HepG2 (cell line): Measurements from ENCODE around the gene COL18A1. TPM values are rescaled to one million over a fixed set of nuclear protein-coding genes. Genes with fewer than 3 reads are reported as not detected.

Source experiments
- AGO1 ChIP-seq: fragments of 200-400 bp; formaldehyde crosslinking; IDR thresholded peaks from 2 replicates; pipeline ENCODE4 v1.6.1; 2017; ENCODE audit warnings: mild to moderate bottlenecking, low read depth, low read length, moderate library complexity; ENCODE audit not compliant: poor library complexity, severe bottlenecking
- CBFB ChIP-seq: sonication (generic); formaldehyde crosslinking; IDR thresholded peaks from 2 replicates; pipeline ENCODE4 v1.4.0; 2020; ENCODE audit warnings: missing genetic modification reagents
- CCDC6 ChIP-seq: sonication (generic); formaldehyde crosslinking; IDR thresholded peaks from 2 replicates; pipeline ENCODE4 v1.8.1; 2022; ENCODE audit warnings: mild to moderate bottlenecking, missing genetic modification reagents, moderate library complexity
- ELF3 ChIP-seq: IDR thresholded peaks from 2 replicates; pipeline ENCODE4 v1.6.1; 2016; ENCODE audit warnings: missing genetic modification reagents, missing compliant biosample characterization
- FOXK1 ChIP-seq: sonication (generic); formaldehyde crosslinking; IDR thresholded peaks from 2 replicates; pipeline ENCODE4 v1.4.0; 2020; ENCODE audit warnings: low read depth, missing genetic modification reagents, borderline replicate concordance
- GABPB1 ChIP-seq: IDR thresholded peaks from 2 replicates; pipeline ENCODE4 v1.6.1; 2016; ENCODE audit warnings: mild to moderate bottlenecking, missing genetic modification reagents, moderate library complexity, missing compliant biosample characterization
- GATAD2A ChIP-seq: IDR thresholded peaks from 2 replicates; pipeline ENCODE4 v1.6.1; 2016
- HMG20B ChIP-seq: conservative IDR thresholded peaks from 2 replicates; pipeline ENCODE4 v1.6.1; 2016; ENCODE audit warnings: missing genetic modification reagents, missing compliant biosample characterization
- HNRNPLL ChIP-seq: fragments of 200-400 bp; formaldehyde crosslinking; IDR thresholded peaks from 2 replicates; pipeline ENCODE4 v1.6.1; 2017; ENCODE audit warnings: mild to moderate bottlenecking, low read depth, low read length; ENCODE audit not compliant: poor library complexity, severe bottlenecking
- NAIF1 ChIP-seq: sonication (generic); formaldehyde crosslinking; IDR thresholded peaks from 2 replicates; pipeline ENCODE4 v1.5.0; 2020; ENCODE audit warnings: mild to moderate bottlenecking, missing genetic modification reagents, borderline replicate concordance
- NBN ChIP-seq: fragments of 450-650 bp; conservative IDR thresholded peaks from 2 replicates; pipeline ENCODE4 v1.6.1; 2017
- NFKB2 ChIP-seq: sonication (generic); formaldehyde crosslinking; IDR thresholded peaks from 2 replicates; pipeline ENCODE4 v1.4.0; 2020; ENCODE audit warnings: missing genetic modification reagents, borderline replicate concordance
- PRDM15 ChIP-seq: sonication (generic); formaldehyde crosslinking; IDR thresholded peaks from 2 replicates; pipeline ENCODE4 v1.4.0; 2020; ENCODE audit warnings: missing genetic modification reagents
- TCF7L2 ChIP-seq: IDR thresholded peaks from 2 replicates; pipeline ENCODE4 v1.6.1; 2011; ENCODE audit warnings: mild to moderate bottlenecking, low read depth, low read length, moderate library complexity
- TRIM22 ChIP-seq: fragments of 450-650 bp; IDR thresholded peaks from 2 replicates; pipeline ENCODE4 v1.6.1; 2017
- ZNF274 ChIP-seq: sonication (generic); formaldehyde crosslinking; IDR thresholded peaks from 2 replicates; pipeline ENCODE4 v1.5.1; 2020; ENCODE audit warnings: mild to moderate bottlenecking, missing genetic modification reagents
- ZNF792 ChIP-seq: IDR thresholded peaks from 2 replicates; pipeline ENCODE4 v1.6.1; 2016
- polyA plus RNA-seq, 8 experiments: library from polyadenylated mRNA; depleted of rRNA in 3 of 8; stranded (reverse) in 7 of 8; unstranded in 1 of 8; fragments of >200 nt; fragmentation: Illumina TruSeq in 4 of 8; extraction: Trizol in 4 of 8; gene quantifications; 2 replicates each; pipeline versions ENCODE4 v1.2.1 to v1.2.3, GENCODE V29; 2011 to 2016; ENCODE audit warnings: low read depth in 4 of 8, missing spikeins in 1 of 8, mixed read lengths in 1 of 8; ENCODE audit not compliant: insufficient read depth in 1 of 8
- total RNA-seq, 5 experiments: library from RNA; depleted of rRNA; stranded (reverse); fragments of >200 nt; fragmentation: Illumina TruSeq; extraction: Trizol; gene quantifications; 2 replicates each; pipeline ENCODE4 v1.2.3, GENCODE V29; 2016; ENCODE audit warnings: low read depth in 1 of 5
- TF ChIP-seq, protein P1 (sequence below): sonication (generic); formaldehyde crosslinking; IDR thresholded peaks from 2 replicates; pipeline ENCODE4 v1.4.0; 2020; ENCODE audit warnings: mild to moderate bottlenecking, missing genetic modification reagents
- TF ChIP-seq, protein P2 (sequence below): sonication (generic); formaldehyde crosslinking; IDR thresholded peaks from 2 replicates; pipeline ENCODE4 v1.4.0; 2020; ENCODE audit warnings: missing genetic modification reagents

COL18A1 gene
- total and polyA plus RNA-seq, 2 of the 13 experiments (the other 11 are each of a cell fraction or from before 2014, with no cell fraction given) = 79.0 to 102 TPM

GRCh38 chr21:45469273-45470086, 64.5 kb downstream of the COL18A1 start (continued):
- TF ChIP-seq HMG20B (CRISPR knock-in tag) (peak; percentile 90), NBN (no peak), NAIF1 (CRISPR knock-in tag) (0 out of 2 replicates have a peak, but pooled peaks have one; percentile 55), HNRNPLL (peak; percentile 21), CCDC6 (CRISPR knock-in tag) (no peak), ELF3 (peak; percentile 72), GABPB1 (CRISPR knock-in tag) (no peak; the same call in none of the 2 replicates), ZNF792 (CRISPR knock-in tag) (peak; percentile 51; the same call in 1 of the 2 replicates), AGO1 (no peak), NFKB2 (peak; percentile 72; the same call in 1 of the 2 replicates), ZNF274 (CRISPR knock-in tag) (peak; percentile 28; the same call in 1 of the 2 replicates), TRIM22 (no peak), PRDM15 (CRISPR knock-in tag) (peak; percentile 42; the same call in 1 of the 2 replicates), FOXK1 (peak; percentile 77; the same call in 1 of the 2 replicates), GATAD2A (CRISPR knock-in tag) (peak; percentile 92), TCF7L2 (no peak), CBFB (CRISPR knock-in tag) (0 out of 2 replicates have a peak, but pooled peaks have one; percentile 63)
- TF ChIP-seq, protein P1, sequence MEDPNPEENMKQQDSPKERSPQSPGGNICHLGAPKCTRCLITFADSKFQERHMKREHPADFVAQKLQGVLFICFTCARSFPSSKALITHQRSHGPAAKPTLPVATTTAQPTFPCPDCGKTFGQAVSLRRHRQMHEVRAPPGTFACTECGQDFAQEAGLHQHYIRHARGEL (CRISPR knock-in tag) = no peak
- TF ChIP-seq, protein P2, sequence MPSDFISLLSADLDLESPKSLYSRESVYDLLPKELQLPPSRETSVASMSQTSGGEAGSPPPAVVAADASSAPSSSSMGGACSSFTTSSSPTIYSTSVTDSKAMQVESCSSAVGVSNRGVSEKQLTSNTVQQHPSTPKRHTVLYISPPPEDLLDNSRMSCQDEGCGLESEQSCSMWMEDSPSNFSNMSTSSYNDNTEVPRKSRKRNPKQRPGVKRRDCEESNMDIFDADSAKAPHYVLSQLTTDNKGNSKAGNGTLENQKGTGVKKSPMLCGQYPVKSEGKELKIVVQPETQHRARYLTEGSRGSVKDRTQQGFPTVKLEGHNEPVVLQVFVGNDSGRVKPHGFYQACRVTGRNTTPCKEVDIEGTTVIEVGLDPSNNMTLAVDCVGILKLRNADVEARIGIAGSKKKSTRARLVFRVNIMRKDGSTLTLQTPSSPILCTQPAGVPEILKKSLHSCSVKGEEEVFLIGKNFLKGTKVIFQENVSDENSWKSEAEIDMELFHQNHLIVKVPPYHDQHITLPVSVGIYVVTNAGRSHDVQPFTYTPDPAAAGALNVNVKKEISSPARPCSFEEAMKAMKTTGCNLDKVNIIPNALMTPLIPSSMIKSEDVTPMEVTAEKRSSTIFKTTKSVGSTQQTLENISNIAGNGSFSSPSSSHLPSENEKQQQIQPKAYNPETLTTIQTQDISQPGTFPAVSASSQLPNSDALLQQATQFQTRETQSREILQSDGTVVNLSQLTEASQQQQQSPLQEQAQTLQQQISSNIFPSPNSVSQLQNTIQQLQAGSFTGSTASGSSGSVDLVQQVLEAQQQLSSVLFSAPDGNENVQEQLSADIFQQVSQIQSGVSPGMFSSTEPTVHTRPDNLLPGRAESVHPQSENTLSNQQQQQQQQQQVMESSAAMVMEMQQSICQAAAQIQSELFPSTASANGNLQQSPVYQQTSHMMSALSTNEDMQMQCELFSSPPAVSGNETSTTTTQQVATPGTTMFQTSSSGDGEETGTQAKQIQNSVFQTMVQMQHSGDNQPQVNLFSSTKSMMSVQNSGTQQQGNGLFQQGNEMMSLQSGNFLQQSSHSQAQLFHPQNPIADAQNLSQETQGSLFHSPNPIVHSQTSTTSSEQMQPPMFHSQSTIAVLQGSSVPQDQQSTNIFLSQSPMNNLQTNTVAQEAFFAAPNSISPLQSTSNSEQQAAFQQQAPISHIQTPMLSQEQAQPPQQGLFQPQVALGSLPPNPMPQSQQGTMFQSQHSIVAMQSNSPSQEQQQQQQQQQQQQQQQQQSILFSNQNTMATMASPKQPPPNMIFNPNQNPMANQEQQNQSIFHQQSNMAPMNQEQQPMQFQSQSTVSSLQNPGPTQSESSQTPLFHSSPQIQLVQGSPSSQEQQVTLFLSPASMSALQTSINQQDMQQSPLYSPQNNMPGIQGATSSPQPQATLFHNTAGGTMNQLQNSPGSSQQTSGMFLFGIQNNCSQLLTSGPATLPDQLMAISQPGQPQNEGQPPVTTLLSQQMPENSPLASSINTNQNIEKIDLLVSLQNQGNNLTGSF = peak; percentile 37; the same call in 1 of the 2 replicates
